ENCODE measurements around the gene IGF1.

- TF ChIP-seq, protein P1, sequence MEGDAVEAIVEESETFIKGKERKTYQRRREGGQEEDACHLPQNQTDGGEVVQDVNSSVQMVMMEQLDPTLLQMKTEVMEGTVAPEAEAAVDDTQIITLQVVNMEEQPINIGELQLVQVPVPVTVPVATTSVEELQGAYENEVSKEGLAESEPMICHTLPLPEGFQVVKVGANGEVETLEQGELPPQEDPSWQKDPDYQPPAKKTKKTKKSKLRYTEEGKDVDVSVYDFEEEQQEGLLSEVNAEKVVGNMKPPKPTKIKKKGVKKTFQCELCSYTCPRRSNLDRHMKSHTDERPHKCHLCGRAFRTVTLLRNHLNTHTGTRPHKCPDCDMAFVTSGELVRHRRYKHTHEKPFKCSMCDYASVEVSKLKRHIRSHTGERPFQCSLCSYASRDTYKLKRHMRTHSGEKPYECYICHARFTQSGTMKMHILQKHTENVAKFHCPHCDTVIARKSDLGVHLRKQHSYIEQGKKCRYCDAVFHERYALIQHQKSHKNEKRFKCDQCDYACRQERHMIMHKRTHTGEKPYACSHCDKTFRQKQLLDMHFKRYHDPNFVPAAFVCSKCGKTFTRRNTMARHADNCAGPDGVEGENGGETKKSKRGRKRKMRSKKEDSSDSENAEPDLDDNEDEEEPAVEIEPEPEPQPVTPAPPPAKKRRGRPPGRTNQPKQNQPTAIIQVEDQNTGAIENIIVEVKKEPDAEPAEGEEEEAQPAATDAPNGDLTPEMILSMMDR (IDR thresholded peaks at IDR 0.05; ENCODE audit: low read depth, low read length, poor library complexity, severe bottlenecking), result no peak
- TF ChIP-seq EZH2phosphoT487 (IDR thresholded peaks at IDR 0.05; ENCODE audit: borderline replicate concordance, low read length), result no peak
Measured at GRCh38 chr12:102430661-102431060, 49.7 kb downstream of the IGF1 start.

All from DOHH2 (cell line).